GM18867 (cell line): ENCODE data around the gene NPAS4.
A peak's percentile ranks its signal among the peaks of the same experiment; 100 is the strongest.
"Not testable (repeated sequence)": the region's sequence is repeated elsewhere in the genome, so short reads cannot be mapped to it uniquely, and the experiment has no call there.

Source experiments
- ATAC-seq: cut with Tn5 transposase; IDR thresholded peaks from one replicate; pipeline ENCODE4 v1.9.1; 2021; ENCODE audit warnings: mild to moderate bottlenecking, moderate library complexity; ENCODE audit not compliant: unreplicated experiment

NPAS4 gene

DNA sequence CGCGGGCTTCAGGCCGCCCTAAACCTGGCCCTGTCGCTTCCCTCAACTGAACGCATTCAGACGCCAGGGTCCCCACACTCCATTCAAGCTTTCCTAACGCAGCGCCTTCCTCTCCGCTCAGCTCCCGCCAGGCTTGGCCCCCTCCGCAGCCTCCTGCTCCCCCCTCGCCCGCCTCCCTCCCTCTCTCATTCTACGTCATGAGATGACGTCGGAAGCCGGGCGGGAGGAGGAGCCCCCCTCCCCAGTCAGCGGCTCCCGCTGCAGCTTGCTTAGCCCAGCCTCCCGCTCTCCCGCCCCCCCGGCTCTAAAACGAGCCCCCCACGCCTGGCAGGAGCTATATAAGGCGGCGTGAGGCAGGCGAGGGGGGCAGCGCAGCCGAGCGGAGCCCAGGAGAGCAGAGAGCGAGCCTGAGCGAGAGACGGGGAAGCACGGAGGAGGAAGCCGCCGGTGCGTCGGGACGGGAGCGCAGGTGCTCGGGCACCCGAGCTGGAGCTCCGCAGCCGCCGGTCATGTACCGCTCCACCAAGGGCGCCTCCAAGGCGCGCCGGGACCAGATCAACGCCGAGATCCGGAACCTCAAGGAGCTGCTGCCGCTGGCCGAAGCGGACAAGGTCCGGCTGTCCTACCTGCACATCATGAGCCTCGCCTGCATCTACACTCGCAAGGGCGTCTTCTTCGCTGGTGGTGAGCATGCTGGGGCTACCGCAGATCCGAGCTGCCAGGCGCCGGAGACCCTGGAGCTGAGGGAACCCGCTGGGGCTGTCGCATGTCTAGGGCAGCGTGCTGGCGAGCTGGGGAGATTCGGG lies at the start of gene NPAS4:
Gene NPAS4, plus strand, starts transcription at position 365 of the 806 bp plus-strand sequence. Its CDS starts 145 bp downstream, at position 510.
- no peak for ATAC-seq

- ATAC-seq = peak; percentile 66
Observed at GRCh38 chr11:66371627-66372415, 49.0 kb upstream of the NPAS4 start, which contains the start of gene SLC29A2. SLC29A2 (minus strand) TSS chr11:66371760; CDS start chr11:66371591, 169 bp downstream.

DNA sequence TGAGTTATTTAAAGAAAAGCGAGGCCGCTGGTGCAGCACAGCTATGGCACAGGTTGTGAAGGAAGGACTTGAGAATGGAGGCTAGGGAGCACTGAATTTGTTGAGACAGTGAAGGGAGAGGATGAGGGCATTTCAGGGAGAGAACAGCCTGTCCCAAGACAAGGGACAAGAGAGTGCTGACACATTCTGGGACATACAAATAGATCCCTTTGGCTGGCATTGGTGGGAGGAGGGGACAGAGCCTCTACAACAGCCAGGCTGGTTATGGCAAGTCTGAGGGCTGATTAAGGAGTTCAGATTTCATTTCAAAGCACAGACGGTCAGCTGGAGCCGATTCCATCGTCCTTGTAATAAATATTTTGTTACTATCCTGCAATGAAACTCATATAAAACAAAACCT lies 47.6 kb upstream of the NPAS4 start:
- no peak for ATAC-seq

DNA sequence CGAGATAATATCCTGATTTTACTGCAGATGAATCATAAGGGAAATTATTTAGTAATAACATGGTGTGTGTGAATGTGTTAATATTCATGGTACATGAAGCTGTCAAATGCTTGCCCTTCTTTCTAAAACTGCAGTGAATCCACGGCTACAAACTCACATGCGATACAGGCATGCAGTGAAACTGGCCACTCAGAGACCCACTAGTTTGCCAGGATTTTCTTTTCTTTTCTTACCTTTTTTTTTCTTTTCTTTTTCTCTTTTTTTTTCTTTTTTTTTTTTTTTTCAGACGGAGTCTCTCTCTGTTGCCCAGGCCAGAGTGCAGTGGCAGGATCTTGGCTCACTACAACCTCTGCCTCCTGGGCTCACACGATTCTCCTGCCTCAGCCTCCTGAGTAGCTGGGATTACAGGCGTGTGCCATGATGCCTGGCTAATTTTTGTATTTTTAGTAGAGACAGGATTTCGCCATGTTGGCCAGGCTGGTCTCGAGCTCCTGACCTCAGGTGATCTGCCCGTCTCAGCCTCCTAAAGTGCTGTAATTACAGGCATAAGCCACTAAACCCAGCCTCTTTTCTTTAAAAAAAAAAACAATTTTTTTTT lies 47.0 kb upstream of the NPAS4 start:
- ATAC-seq = not testable (repeated sequence)

DNA sequence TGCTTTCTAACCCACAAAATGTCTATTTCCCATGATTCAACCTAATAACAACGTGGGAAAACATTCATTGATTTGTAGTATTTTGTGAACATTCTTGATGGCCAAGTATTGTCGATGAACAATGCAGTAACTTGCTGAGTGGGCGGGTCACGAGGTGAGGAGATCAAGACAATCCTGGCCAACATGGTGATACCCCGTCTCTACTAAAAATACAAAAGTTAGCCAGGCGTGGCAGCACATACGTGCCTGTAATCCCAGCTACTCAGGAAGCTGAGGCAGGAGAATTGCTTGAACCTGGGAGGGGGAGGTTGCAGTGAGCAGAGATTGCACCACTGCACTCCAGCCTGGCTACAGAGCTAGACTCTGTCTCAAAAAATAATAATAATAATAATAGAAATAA lies 40.6 kb upstream of the NPAS4 start:
- ATAC-seq = not testable (repeated sequence)

DNA sequence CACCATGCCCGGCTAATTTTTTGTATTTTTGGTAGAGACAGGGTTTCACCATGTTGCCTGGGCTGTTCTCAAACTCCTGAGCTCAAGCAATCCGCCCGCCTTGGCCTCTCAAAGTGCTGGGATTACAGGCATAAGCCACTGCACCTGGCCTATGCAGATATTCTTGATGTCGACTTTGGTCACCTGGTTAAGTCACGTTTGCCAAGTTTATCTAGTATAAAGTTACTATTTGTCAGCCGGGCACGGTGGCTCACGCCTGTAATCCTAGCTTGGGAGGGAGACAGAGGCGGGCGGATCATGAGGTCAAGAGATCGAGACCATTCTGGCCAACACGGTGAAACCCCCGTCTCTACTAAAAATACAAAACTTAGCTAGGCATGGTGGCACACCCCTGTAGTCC lies 36.5 kb upstream of the NPAS4 start:
- not testable (repeated sequence) for ATAC-seq

- ATAC-seq = no peak
Observed at GRCh38 chr11:66386171-66387069, 34.4 kb upstream of the NPAS4 start.

DNA sequence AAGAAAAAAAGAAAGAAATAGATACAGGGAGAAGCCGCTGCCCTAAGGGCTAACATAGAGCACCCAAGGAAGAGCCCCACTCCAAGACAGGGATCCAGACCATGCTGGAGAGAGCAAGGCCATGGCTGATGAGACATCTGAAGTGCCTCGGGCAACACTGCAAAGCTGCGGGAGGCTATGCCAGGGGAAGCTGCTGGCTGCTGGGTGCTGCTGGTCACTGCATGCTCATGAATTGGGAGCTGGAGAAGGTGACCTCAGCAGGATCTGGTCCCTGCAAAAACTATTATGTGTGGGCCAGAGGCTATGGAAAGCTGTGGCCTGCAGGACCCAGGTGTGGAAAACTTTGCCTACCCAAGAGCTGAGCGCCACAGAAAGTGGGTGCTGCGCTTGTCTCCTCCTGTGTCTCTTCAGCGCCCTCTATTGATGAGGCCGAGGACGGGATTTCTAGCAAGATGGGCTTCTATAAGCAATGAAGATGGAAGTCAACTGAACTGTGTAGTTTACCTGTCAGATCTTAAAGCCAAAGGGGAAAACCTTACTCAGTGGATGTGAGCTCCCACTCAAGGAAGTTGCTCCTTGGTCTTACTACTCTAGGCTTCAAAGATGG lies 32.0 kb upstream of the NPAS4 start:
- ATAC-seq = no peak

GRCh38 chr11:66391322-66391721 lies 29.5 kb upstream of the NPAS4 start:
- ATAC-seq = no peak

DNA sequence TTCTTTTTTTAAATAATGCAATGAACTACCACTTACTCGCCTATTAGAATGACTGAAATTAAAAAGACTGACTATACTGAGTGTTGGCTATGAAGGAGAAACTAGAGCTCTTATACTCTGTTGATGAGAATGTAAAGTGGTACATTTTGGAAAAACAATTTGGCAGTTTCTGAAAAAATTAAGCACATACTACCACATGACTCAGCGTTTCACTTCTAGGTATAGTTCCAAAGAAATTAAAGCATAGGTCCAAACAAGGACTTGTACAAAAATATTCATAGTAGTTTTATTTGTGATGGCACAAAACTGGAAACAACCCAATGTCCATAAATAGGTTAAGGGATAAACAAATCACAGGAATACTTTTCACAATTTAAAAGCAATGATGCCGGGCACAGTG lies 26.9 kb upstream of the NPAS4 start:
- no peak for ATAC-seq

GRCh38 chr11:66407651-66408050 lies 13.2 kb upstream of the NPAS4 start:
- no peak for ATAC-seq

DNA sequence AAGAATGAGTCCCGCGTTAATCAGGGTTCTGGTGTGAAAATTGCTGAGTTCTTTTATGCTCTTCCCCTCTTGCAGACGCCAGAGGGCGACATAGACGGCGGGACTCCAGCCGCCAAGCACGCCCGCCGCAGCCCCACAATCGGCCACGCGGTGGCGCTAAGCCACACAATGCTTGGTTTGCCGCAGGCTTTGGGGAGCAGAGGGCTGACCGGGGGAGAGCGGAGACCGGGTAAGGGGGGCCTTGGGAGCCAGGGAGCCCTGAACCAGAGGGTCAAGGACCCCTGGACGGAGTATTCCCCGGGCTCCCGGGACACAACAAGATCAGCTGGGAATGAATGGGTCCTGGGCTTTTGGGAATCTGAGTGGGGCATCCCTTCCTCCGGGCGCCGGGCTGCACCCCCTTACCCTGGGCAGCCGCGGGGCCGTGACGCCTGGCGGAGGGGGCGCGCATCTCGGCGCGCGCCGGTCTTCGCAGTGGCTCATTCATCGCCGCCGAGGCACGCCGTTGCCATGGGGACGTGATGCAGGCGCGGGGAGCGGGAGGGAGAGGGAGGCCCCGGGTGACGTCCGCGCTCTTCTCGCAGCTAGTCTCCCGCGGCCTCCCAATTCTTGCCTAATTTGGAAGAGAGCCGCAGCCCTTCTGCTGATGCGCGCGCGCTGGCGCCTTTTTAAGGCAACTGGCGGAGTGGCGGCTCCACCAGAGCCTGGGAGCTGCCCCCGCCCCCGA lies 12.2 kb upstream of the NPAS4 start:
- no peak for ATAC-seq

- ATAC-seq = no peak
Observed at GRCh38 chr11:66409226-66409625, 11.6 kb upstream of the NPAS4 start.

- ATAC-seq = no peak
Observed at GRCh38 chr11:66410191-66410590, 10.6 kb upstream of the NPAS4 start.

DNA sequence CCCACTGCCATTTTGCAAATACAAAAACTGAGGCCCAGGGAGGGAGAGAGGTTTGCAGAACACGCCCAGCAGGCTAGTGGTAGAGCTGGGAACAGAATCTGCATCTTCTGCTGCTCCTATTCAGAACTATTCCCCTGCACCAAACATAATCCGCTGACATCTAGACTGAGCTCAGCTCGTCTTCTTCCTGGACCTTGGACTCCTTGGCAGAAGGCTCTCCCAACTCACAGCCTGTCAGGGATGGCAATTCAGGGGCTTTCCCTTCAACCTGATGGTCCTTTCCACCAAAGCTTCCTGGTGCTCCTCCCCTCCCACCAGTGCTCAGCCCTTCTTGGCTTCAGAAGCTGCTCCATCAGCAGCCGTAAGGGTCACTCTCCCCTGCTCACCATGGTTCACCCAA lies 9.5 kb upstream of the NPAS4 start:
- ATAC-seq = no peak

- ATAC-seq = no peak
Observed at GRCh38 chr11:66412110-66412509, 8.7 kb upstream of the NPAS4 start.

- ATAC-seq = no peak
Observed at GRCh38 chr11:66413167-66413566, 7.7 kb upstream of the NPAS4 start.

- ATAC-seq = no peak
Observed at GRCh38 chr11:66414120-66414934, 6.5 kb upstream of the NPAS4 start.

- ATAC-seq = no peak
Observed at GRCh38 chr11:66415423-66415822, 5.4 kb upstream of the NPAS4 start.
